Keratinocyte (primary cell): ENCODE results near the gene BRF1. TPM values are rescaled to one million over a fixed set of nuclear protein-coding genes. Genes with fewer than 3 reads are reported as not detected.

Experiments used
- DNase-seq: peaks from one replicate; pipeline ENCODE4 v3.0.0-alpha.2; 2011; ENCODE audit warnings: low read depth, missing footprints, low spot score
- FAIRE-seq: peaks from 2 replicates; lab custom pipeline; 2011; peaks lifted over from hg19 to GRCh38; lab: Jason Lieb, UNC
- H2AFZ ChIP-seq: 2 replicates; pipeline ENCODE4 v1.6.0; 2012; ENCODE audit warnings: low read length, control low read depth, inconsistent platforms; ENCODE audit not compliant: control insufficient read depth
- H3K27ac ChIP-seq: 2 replicates; pipeline ENCODE4 v1.5.1; 2011; ENCODE audit warnings: low read length; ENCODE audit not compliant: control insufficient read depth, insufficient read depth
- H3K27me3 ChIP-seq: 3 replicates; pipeline ENCODE4 v1.6.0; 2011; ENCODE audit warnings: low read length; ENCODE audit not compliant: control insufficient read depth, insufficient read depth; ENCODE audit errors: extremely low read depth
- H3K36me3 ChIP-seq, 2 experiments: 2 replicates in 1 of 2; 3 replicates in 1 of 2; pipeline ENCODE4 v1.5.1; 2011; ENCODE audit warnings: low read length in 2 of 2, mild to moderate bottlenecking in 1 of 2; ENCODE audit not compliant: control insufficient read depth in 2 of 2, insufficient read depth in 2 of 2; ENCODE audit errors: extremely low read depth in 1 of 2
- H3K4me1 ChIP-seq: 3 replicates; pipeline ENCODE4 v1.5.1; 2011; ENCODE audit warnings: low read length; ENCODE audit not compliant: control insufficient read depth, insufficient read depth; ENCODE audit errors: extremely low read depth
- H3K4me2 ChIP-seq: 3 replicates; pipeline ENCODE4 v1.6.0; 2011; ENCODE audit warnings: low read depth, low read length; ENCODE audit not compliant: control insufficient read depth, insufficient read depth; ENCODE audit errors: extremely low read depth
- H3K4me3 ChIP-seq, 3 experiments: fragments of 200-600 bp in 1 of 3; sonication (generic) in 1 of 3; 2 replicates in 2 of 3; 3 replicates in 1 of 3; pipeline ENCODE4 v1.5.1; 2011 to 2016; ENCODE audit warnings: low read length in 3 of 3, mild to moderate bottlenecking in 3 of 3, control low read depth in 2 of 3, inconsistent platforms in 1 of 3, low read depth in 1 of 3, mixed read lengths in 1 of 3, mixed run types in 1 of 3, moderate library complexity in 1 of 3; ENCODE audit not compliant: control insufficient read depth in 2 of 3, insufficient read depth in 2 of 3; ENCODE audit errors: extremely low read depth in 1 of 3
- H3K79me2 ChIP-seq: 2 replicates; pipeline ENCODE4 v1.6.0; 2012; ENCODE audit warnings: low read length; ENCODE audit not compliant: control insufficient read depth, insufficient read depth
- H3K9ac ChIP-seq: 3 replicates; pipeline ENCODE4 v1.6.0; 2011; ENCODE audit warnings: low read length; ENCODE audit not compliant: control insufficient read depth, insufficient read depth; ENCODE audit errors: extremely low read depth
- H3K9me1 ChIP-seq: 3 replicates; pipeline ENCODE4 v1.6.0; 2011; ENCODE audit warnings: low read length; ENCODE audit not compliant: control insufficient read depth, insufficient read depth; ENCODE audit errors: extremely low read depth
- H3K9me3 ChIP-seq: 2 replicates; pipeline ENCODE4 v1.5.1; 2012; ENCODE audit warnings: low read depth, low read length; ENCODE audit not compliant: control insufficient read depth
- H4K20me1 ChIP-seq: 3 replicates; pipeline ENCODE4 v1.6.0; 2011; ENCODE audit warnings: low read length; ENCODE audit not compliant: control insufficient read depth, insufficient read depth; ENCODE audit errors: extremely low read depth
- EZH2 ChIP-seq: IDR thresholded peaks from one replicate; pipeline ENCODE4 v1.6.1; 2012; ENCODE audit warnings: inconsistent platforms, mild to moderate bottlenecking, low read length, moderate library complexity
- dilution Hi-C: fragments of 300-500 bp; cut with MboI; formaldehyde crosslinking; loops from one replicate; pipeline ENCODE4 v1.7.0; 2020; ENCODE audit warnings: low sequenced_read_pairs; ENCODE audit not compliant: extremely low pct_ligation_motif_present
- polyA plus RNA-seq, 5 experiments: library from polyadenylated mRNA; depleted of rRNA in 3 of 5; stranded (reverse) in 3 of 5; stranded (forward) in 1 of 5; unstranded in 1 of 5; fragments of >200 nt; gene quantifications; 1 replicate in 1 of 5; 2 replicates in 3 of 5; 3 replicates in 1 of 5; pipeline versions ENCODE4 v1.2.1 to v1.2.3, GENCODE V29; 2011 to 2012; ENCODE audit warnings: missing spikeins in 2 of 5, low read depth in 1 of 5, low replicate concordance in 1 of 5
- TF ChIP-seq, protein P1 (sequence below), 3 experiments: IDR thresholded peaks in 1 of 3; conservative IDR thresholded peaks in 1 of 3; optimal IDR thresholded peaks in 1 of 3; 2 replicates in 2 of 3; 3 replicates in 1 of 3; pipeline versions ENCODE3 to v1.5.1; 2011; ENCODE audit warnings: low read length in 3 of 3, mild to moderate bottlenecking in 3 of 3, moderate library complexity in 2 of 3, control low read depth in 1 of 3, inconsistent platforms in 1 of 3; ENCODE audit not compliant: insufficient read depth in 2 of 3; ENCODE audit errors: extremely low read depth in 1 of 3

The BRF1 gene
- polyA plus RNA-seq, 1 donor (not counting 4 experiments of a cell fraction or from before 2014, with no cell fraction given): 6.5 TPM

DNA sequence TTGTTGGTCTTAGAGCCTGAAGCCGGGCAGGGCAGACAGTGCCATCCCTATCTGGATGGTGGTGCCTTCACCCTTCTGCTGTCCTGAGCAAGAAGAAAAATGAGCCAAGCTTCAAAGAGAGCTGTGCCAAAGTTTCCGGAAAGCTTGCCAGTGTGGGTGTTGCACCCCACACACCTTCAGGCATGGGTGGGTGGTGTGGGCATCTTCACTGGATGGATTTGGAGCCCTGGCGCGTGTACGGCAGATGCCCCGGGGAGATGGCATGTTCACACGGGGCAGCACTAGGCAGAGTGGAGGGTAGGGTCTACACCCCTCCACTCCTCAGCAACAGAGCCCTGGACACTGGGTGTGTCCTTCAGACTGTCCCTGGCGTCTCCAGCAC lies 46.8 kb upstream of the BRF1 start:
- FAIRE-seq: no peak
- peaks cover 2% of the 10 kb centered on the region for H3K79me2 ChIP-seq
- H3K9ac ChIP-seq: no peak overlapping the region
- no peak overlapping the region for H2AFZ ChIP-seq
- H3K36me3 ChIP-seq: peaks cover 0 to 2% of the 10 kb centered on the region in 2 experiments
- H3K4me3 ChIP-seq: no peak overlapping the region
- DNase-seq: no peak
- H3K9me1 ChIP-seq: no peaks in the 10 kb centered on the region
- H3K4me1 ChIP-seq: peaks cover 5% of the 10 kb centered on the region
- no peaks in the 10 kb centered on the region for H3K27me3 ChIP-seq
- H3K9me3 ChIP-seq: no peaks in the 10 kb centered on the region
- H3K27ac ChIP-seq: no peak overlapping the region
- H4K20me1 ChIP-seq: peaks cover 6% of the 10 kb centered on the region
- dilution Hi-C loops: no loop called here
- TF ChIP-seq EZH2: no peak
- TF ChIP-seq, protein P1, sequence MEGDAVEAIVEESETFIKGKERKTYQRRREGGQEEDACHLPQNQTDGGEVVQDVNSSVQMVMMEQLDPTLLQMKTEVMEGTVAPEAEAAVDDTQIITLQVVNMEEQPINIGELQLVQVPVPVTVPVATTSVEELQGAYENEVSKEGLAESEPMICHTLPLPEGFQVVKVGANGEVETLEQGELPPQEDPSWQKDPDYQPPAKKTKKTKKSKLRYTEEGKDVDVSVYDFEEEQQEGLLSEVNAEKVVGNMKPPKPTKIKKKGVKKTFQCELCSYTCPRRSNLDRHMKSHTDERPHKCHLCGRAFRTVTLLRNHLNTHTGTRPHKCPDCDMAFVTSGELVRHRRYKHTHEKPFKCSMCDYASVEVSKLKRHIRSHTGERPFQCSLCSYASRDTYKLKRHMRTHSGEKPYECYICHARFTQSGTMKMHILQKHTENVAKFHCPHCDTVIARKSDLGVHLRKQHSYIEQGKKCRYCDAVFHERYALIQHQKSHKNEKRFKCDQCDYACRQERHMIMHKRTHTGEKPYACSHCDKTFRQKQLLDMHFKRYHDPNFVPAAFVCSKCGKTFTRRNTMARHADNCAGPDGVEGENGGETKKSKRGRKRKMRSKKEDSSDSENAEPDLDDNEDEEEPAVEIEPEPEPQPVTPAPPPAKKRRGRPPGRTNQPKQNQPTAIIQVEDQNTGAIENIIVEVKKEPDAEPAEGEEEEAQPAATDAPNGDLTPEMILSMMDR (optimal IDR thresholded peaks at IDR 0.05 in 1 of 3, IDR thresholded peaks at IDR 0.05 in 1 of 3, conservative IDR thresholded peaks at IDR 0.05 in 1 of 3; ENCODE audit: extremely low read depth in 1 of 3, insufficient read depth in 2 of 3, low read length in 3 of 3): no peak
- H3K4me2 ChIP-seq: no peak overlapping the region

DNA sequence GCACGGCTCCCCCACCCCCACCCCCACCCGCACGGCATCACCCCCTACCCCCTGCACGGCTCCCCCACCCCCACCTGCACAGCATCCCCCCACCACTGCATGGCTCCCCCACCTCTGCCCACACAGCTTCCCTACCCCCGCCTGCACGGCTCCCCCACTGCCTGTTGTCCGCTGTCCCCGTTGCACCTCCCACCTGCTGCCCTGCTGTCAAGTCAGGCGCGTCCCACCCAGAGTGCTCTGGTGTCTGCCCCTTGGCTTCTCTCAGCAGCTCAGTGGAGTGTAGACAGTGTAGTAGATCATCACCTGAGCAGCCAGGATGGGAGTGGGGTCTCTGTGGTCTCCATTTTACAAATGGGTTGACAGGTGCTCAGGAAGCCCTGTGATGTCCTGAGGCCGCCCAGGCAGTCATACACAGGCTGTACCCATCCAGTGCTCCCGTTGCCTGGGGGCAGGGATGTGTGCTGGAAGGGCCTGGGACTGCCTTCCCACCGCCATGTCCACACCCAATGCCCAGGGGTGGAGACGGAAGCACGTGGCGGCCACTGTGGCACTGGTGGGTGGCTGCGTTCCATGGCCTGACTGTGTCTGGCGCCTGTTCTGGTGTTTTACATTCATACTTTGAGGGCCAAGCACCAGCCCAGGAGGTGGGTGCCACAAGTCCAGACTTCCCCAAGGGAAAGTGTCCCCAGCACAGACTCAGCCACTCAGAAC lies 46.2 kb upstream of the BRF1 start:
- Histone ChIP-seq H3K27ac (no peak overlapping the region), H3K27me3 (no peaks in the 10 kb centered on the region), H3K79me2 (peaks cover 2% of the 10 kb centered on the region), H3K9me3 (no peaks in the 10 kb centered on the region), H4K20me1 (peaks cover 6% of the 10 kb centered on the region), H3K9me1 (no peaks in the 10 kb centered on the region), H3K9ac (no peak overlapping the region), H3K36me3 (peaks cover 0 to 2% of the 10 kb centered on the region in 2 experiments), H2AFZ (no peak overlapping the region), H3K4me2 (no peak overlapping the region), H3K4me1 (peaks cover 4% of the 10 kb centered on the region), H3K4me3 (no peak overlapping the region)
- dilution Hi-C loops: no loop called here
- TF ChIP-seq, protein P1 (optimal IDR thresholded peaks at IDR 0.05 in 1 of 3, IDR thresholded peaks at IDR 0.05 in 1 of 3, conservative IDR thresholded peaks at IDR 0.05 in 1 of 3; ENCODE audit: extremely low read depth in 1 of 3, insufficient read depth in 2 of 3, low read length in 3 of 3): no peak
- TF ChIP-seq EZH2: no peak
- FAIRE-seq: no peak
- no peak for DNase-seq
